Keratinocyte (primary cell): ENCODE measurements around the gene SRXN1. TPM values are rescaled to one million over a fixed set of nuclear protein-coding genes. Genes with fewer than 3 reads are reported as not detected.

Experiments
- DNase-seq: peaks from one replicate; pipeline ENCODE4 v3.0.0-alpha.2; 2011; ENCODE audit warnings: low read depth, missing footprints, low spot score
- FAIRE-seq: peaks from 2 replicates; lab custom pipeline; 2011; peaks lifted over from hg19 to GRCh38; lab: Jason Lieb, UNC
- H2AFZ ChIP-seq: 2 replicates; pipeline ENCODE4 v1.6.0; 2012; ENCODE audit warnings: low read length, control low read depth, inconsistent platforms; ENCODE audit not compliant: control insufficient read depth
- H3K27ac ChIP-seq: 2 replicates; pipeline ENCODE4 v1.5.1; 2011; ENCODE audit warnings: low read length; ENCODE audit not compliant: control insufficient read depth, insufficient read depth
- H3K27me3 ChIP-seq: 3 replicates; pipeline ENCODE4 v1.6.0; 2011; ENCODE audit warnings: low read length; ENCODE audit not compliant: control insufficient read depth, insufficient read depth; ENCODE audit errors: extremely low read depth
- H3K36me3 ChIP-seq, 2 experiments: 2 replicates in 1 of 2; 3 replicates in 1 of 2; pipeline ENCODE4 v1.5.1; 2011; ENCODE audit warnings: low read length in 2 of 2, mild to moderate bottlenecking in 1 of 2; ENCODE audit not compliant: control insufficient read depth in 2 of 2, insufficient read depth in 2 of 2; ENCODE audit errors: extremely low read depth in 1 of 2
- H3K4me1 ChIP-seq: 3 replicates; pipeline ENCODE4 v1.5.1; 2011; ENCODE audit warnings: low read length; ENCODE audit not compliant: control insufficient read depth, insufficient read depth; ENCODE audit errors: extremely low read depth
- H3K4me2 ChIP-seq: 3 replicates; pipeline ENCODE4 v1.6.0; 2011; ENCODE audit warnings: low read depth, low read length; ENCODE audit not compliant: control insufficient read depth, insufficient read depth; ENCODE audit errors: extremely low read depth
- H3K4me3 ChIP-seq, 3 experiments: fragments of 200-600 bp in 1 of 3; sonication (generic) in 1 of 3; 2 replicates in 2 of 3; 3 replicates in 1 of 3; pipeline ENCODE4 v1.5.1; 2011 to 2016; ENCODE audit warnings: low read length in 3 of 3, mild to moderate bottlenecking in 3 of 3, control low read depth in 2 of 3, inconsistent platforms in 1 of 3, low read depth in 1 of 3, mixed read lengths in 1 of 3, mixed run types in 1 of 3, moderate library complexity in 1 of 3; ENCODE audit not compliant: control insufficient read depth in 2 of 3, insufficient read depth in 2 of 3; ENCODE audit errors: extremely low read depth in 1 of 3
- H3K79me2 ChIP-seq: 2 replicates; pipeline ENCODE4 v1.6.0; 2012; ENCODE audit warnings: low read length; ENCODE audit not compliant: control insufficient read depth, insufficient read depth
- H3K9ac ChIP-seq: 3 replicates; pipeline ENCODE4 v1.6.0; 2011; ENCODE audit warnings: low read length; ENCODE audit not compliant: control insufficient read depth, insufficient read depth; ENCODE audit errors: extremely low read depth
- H3K9me1 ChIP-seq: 3 replicates; pipeline ENCODE4 v1.6.0; 2011; ENCODE audit warnings: low read length; ENCODE audit not compliant: control insufficient read depth, insufficient read depth; ENCODE audit errors: extremely low read depth
- H3K9me3 ChIP-seq: 2 replicates; pipeline ENCODE4 v1.5.1; 2012; ENCODE audit warnings: low read depth, low read length; ENCODE audit not compliant: control insufficient read depth
- H4K20me1 ChIP-seq: 3 replicates; pipeline ENCODE4 v1.6.0; 2011; ENCODE audit warnings: low read length; ENCODE audit not compliant: control insufficient read depth, insufficient read depth; ENCODE audit errors: extremely low read depth
- EZH2 ChIP-seq: IDR thresholded peaks from one replicate; pipeline ENCODE4 v1.6.1; 2012; ENCODE audit warnings: inconsistent platforms, mild to moderate bottlenecking, low read length, moderate library complexity
- dilution Hi-C: fragments of 300-500 bp; cut with MboI; formaldehyde crosslinking; loops from one replicate; pipeline ENCODE4 v1.7.0; 2020; ENCODE audit warnings: low sequenced_read_pairs; ENCODE audit not compliant: extremely low pct_ligation_motif_present
- polyA plus RNA-seq, 5 experiments: library from polyadenylated mRNA; depleted of rRNA in 3 of 5; stranded (reverse) in 3 of 5; stranded (forward) in 1 of 5; unstranded in 1 of 5; fragments of >200 nt; gene quantifications; 1 replicate in 1 of 5; 2 replicates in 3 of 5; 3 replicates in 1 of 5; pipeline versions ENCODE4 v1.2.1 to v1.2.3, GENCODE V29; 2011 to 2012; ENCODE audit warnings: missing spikeins in 2 of 5, low read depth in 1 of 5, low replicate concordance in 1 of 5
- TF ChIP-seq, protein P1 (sequence below), 3 experiments: IDR thresholded peaks in 1 of 3; conservative IDR thresholded peaks in 1 of 3; optimal IDR thresholded peaks in 1 of 3; 2 replicates in 2 of 3; 3 replicates in 1 of 3; pipeline versions ENCODE3 to v1.5.1; 2011; ENCODE audit warnings: low read length in 3 of 3, mild to moderate bottlenecking in 3 of 3, moderate library complexity in 2 of 3, control low read depth in 1 of 3, inconsistent platforms in 1 of 3; ENCODE audit not compliant: insufficient read depth in 2 of 3; ENCODE audit errors: extremely low read depth in 1 of 3

SRXN1 gene
- polyA plus RNA-seq, 1 donor (not counting 4 experiments of a cell fraction or from before 2014, with no cell fraction given), result 51.7 TPM

GRCh38 chr20:598133-598850 is 54.7 kb downstream of the SRXN1 start:
- no peak for TF ChIP-seq EZH2
- TF ChIP-seq, protein P1, sequence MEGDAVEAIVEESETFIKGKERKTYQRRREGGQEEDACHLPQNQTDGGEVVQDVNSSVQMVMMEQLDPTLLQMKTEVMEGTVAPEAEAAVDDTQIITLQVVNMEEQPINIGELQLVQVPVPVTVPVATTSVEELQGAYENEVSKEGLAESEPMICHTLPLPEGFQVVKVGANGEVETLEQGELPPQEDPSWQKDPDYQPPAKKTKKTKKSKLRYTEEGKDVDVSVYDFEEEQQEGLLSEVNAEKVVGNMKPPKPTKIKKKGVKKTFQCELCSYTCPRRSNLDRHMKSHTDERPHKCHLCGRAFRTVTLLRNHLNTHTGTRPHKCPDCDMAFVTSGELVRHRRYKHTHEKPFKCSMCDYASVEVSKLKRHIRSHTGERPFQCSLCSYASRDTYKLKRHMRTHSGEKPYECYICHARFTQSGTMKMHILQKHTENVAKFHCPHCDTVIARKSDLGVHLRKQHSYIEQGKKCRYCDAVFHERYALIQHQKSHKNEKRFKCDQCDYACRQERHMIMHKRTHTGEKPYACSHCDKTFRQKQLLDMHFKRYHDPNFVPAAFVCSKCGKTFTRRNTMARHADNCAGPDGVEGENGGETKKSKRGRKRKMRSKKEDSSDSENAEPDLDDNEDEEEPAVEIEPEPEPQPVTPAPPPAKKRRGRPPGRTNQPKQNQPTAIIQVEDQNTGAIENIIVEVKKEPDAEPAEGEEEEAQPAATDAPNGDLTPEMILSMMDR (optimal IDR thresholded peaks at IDR 0.05 in 1 of 3, IDR thresholded peaks at IDR 0.05 in 1 of 3, conservative IDR thresholded peaks at IDR 0.05 in 1 of 3; ENCODE audit: extremely low read depth in 1 of 3, insufficient read depth in 2 of 3, low read length in 3 of 3), result no peak
- FAIRE-seq (no peak), DNase-seq (no peak)
- Histone ChIP-seq H3K27ac (no peak overlapping the region), H3K4me3 (no peak overlapping the region), H3K27me3 (peaks cover 5% of the 10 kb centered on the region), H3K79me2 (no peaks in the 10 kb centered on the region), H3K9me3 (no peaks in the 10 kb centered on the region), H2AFZ (no peak overlapping the region), H4K20me1 (no peaks in the 10 kb centered on the region), H3K36me3 (no peaks in the 10 kb centered on the region), H3K9me1 (no peaks in the 10 kb centered on the region), H3K9ac (no peak overlapping the region), H3K4me2 (no peak overlapping the region), H3K4me1 (no peaks in the 10 kb centered on the region)
- dilution Hi-C loops, result no loop called here

GRCh38 chr20:597560-597959 is 55.4 kb downstream of the SRXN1 start:
- peaks cover 5% of the 10 kb centered on the region for H3K27me3 ChIP-seq
- no peaks in the 10 kb centered on the region for H3K79me2 ChIP-seq
- no peak overlapping the region for H3K4me2 ChIP-seq
- no peaks in the 10 kb centered on the region for H3K4me1 ChIP-seq
- no peaks in the 10 kb centered on the region for H3K9me3 ChIP-seq
- no peak overlapping the region for H2AFZ ChIP-seq
- no peaks in the 10 kb centered on the region for H3K36me3 ChIP-seq
- no peak for TF ChIP-seq EZH2
- TF ChIP-seq, protein P1 (optimal IDR thresholded peaks at IDR 0.05 in 1 of 3, IDR thresholded peaks at IDR 0.05 in 1 of 3, conservative IDR thresholded peaks at IDR 0.05 in 1 of 3; ENCODE audit: extremely low read depth in 1 of 3, insufficient read depth in 2 of 3, low read length in 3 of 3), result no peak
- DNase-seq (no peak), FAIRE-seq (no peak)
- H4K20me1 ChIP-seq, result no peaks in the 10 kb centered on the region
- dilution Hi-C loops, result no loop called here
- no peak overlapping the region for H3K4me3 ChIP-seq
- H3K27ac ChIP-seq, result no peak overlapping the region
- H3K9ac ChIP-seq, result no peak overlapping the region
- no peaks in the 10 kb centered on the region for H3K9me1 ChIP-seq

Other genes starting within 250 kb of the SRXN1 start
- 83.3 to 136 TPM (median 129 TPM) in 3 replicates for gene RBCK1, start 244.9 kb downstream of the SRXN1 start, polyA plus RNA-seq
- gene TBC1D20, start 190.7 kb downstream of the SRXN1 start, polyA plus RNA-seq, result 24.5 to 31.1 TPM (median 29.0 TPM) in 3 replicates
- 79.7 to 122 TPM (median 115 TPM) in 3 replicates for gene CSNK2A1, start 109.4 kb downstream of the SRXN1 start, polyA plus RNA-seq
- not detected in 3 replicates for gene TCF15, start 42.9 kb downstream of the SRXN1 start, polyA plus RNA-seq
- not detected in 3 replicates for gene SCRT2, start 22.6 kb upstream of the SRXN1 start, polyA plus RNA-seq
- 0.55 to 1.1 TPM (median 0.84 TPM) in 3 replicates for gene SLC52A3, start 115.3 kb upstream of the SRXN1 start, polyA plus RNA-seq
- 12.3 to 15.5 TPM (median 13.2 TPM) in 3 replicates for gene FAM110A, start 180.5 kb upstream of the SRXN1 start, polyA plus RNA-seq